ENCODE measurements around the gene DGKZ.

DNA sequence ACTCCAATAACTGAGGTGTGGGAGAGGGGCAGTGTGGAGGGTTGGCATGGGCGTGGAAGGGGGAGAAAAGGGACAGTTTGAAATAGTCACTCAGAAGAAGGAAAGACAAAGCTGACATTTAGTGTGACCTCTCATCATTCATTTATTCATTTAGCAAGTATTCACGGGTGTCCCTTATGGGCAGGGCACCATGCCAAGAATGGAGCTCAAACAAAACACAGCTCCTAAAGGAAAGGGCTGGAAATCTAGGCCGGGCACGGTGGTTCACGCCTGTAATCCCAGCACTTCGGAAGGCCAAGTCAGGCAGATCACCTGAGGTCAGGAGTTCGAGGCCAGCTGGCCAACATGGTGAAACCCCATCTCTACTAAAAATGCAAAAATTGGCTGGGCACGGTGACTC lies 19.4 kb upstream of the DGKZ start:
- TF ChIP-seq, protein P1, sequence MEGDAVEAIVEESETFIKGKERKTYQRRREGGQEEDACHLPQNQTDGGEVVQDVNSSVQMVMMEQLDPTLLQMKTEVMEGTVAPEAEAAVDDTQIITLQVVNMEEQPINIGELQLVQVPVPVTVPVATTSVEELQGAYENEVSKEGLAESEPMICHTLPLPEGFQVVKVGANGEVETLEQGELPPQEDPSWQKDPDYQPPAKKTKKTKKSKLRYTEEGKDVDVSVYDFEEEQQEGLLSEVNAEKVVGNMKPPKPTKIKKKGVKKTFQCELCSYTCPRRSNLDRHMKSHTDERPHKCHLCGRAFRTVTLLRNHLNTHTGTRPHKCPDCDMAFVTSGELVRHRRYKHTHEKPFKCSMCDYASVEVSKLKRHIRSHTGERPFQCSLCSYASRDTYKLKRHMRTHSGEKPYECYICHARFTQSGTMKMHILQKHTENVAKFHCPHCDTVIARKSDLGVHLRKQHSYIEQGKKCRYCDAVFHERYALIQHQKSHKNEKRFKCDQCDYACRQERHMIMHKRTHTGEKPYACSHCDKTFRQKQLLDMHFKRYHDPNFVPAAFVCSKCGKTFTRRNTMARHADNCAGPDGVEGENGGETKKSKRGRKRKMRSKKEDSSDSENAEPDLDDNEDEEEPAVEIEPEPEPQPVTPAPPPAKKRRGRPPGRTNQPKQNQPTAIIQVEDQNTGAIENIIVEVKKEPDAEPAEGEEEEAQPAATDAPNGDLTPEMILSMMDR (IDR thresholded peaks at IDR 0.05), result no peak
- TF ChIP-seq POLR2A (IDR thresholded peaks at IDR 0.05), result no peak

All from lower leg skin (tissue), 3 donors.